Measurements from ENCODE around the gene KRT71.

KRT71 gene

DNA sequence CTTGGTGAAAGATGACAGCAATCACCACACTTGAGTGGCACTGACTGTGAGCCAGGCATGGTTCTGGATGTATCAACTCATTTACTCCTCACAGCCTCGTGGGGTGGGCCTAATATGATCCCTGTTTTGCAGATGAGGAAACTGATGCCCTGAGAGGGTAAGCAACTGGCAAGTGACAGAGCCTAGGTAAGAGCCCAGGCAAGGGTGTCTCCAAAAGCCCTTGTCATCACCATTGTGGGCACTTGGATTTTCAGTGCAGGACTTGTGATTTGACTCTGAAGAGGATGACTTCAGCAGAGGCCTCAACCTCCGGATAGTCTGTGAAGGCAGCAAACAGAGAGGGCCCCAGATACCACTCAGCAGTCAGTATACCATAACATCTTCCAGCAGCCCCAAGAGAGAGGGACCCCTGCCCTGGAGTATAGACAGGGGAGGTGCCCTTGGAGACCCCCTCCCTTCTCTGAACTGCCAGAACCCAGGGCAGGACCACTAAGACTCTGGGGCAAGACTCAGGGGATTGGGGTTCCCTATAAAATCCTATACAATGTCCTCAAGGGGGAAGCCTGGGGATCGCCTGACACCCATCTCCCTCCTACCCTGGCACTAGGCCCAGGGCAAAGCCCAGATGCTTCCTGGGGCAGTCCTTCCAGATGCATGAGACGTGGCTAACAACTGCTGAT lies 25.7 kb downstream of the KRT71 start:
- Histone ChIP-seq H3K36me3 (ENCODE audit: control insufficient read depth, insufficient read depth, low read length) (no peaks in the 10 kb centered on the region), H2AFZ (no peak overlapping the region), H3K27me3 (ENCODE audit: control insufficient read depth, insufficient read depth, low read length) (no peaks in the 10 kb centered on the region), H3K4me1 (no peaks in the 10 kb centered on the region), H3K9me3 (ENCODE audit: control insufficient read depth, low read length) (no peaks in the 10 kb centered on the region), H3K4me3 (ENCODE audit: low read depth, low read length) (no peak overlapping the region), H3K4me2 (ENCODE audit: low read length) (no peak overlapping the region), H3K9ac (no peak overlapping the region), H3K79me2 (no peaks in the 10 kb centered on the region), H3K27ac (no peak overlapping the region)
- TF ChIP-seq, protein P1, sequence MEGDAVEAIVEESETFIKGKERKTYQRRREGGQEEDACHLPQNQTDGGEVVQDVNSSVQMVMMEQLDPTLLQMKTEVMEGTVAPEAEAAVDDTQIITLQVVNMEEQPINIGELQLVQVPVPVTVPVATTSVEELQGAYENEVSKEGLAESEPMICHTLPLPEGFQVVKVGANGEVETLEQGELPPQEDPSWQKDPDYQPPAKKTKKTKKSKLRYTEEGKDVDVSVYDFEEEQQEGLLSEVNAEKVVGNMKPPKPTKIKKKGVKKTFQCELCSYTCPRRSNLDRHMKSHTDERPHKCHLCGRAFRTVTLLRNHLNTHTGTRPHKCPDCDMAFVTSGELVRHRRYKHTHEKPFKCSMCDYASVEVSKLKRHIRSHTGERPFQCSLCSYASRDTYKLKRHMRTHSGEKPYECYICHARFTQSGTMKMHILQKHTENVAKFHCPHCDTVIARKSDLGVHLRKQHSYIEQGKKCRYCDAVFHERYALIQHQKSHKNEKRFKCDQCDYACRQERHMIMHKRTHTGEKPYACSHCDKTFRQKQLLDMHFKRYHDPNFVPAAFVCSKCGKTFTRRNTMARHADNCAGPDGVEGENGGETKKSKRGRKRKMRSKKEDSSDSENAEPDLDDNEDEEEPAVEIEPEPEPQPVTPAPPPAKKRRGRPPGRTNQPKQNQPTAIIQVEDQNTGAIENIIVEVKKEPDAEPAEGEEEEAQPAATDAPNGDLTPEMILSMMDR (IDR thresholded peaks at IDR 0.05) = no peak

DNA sequence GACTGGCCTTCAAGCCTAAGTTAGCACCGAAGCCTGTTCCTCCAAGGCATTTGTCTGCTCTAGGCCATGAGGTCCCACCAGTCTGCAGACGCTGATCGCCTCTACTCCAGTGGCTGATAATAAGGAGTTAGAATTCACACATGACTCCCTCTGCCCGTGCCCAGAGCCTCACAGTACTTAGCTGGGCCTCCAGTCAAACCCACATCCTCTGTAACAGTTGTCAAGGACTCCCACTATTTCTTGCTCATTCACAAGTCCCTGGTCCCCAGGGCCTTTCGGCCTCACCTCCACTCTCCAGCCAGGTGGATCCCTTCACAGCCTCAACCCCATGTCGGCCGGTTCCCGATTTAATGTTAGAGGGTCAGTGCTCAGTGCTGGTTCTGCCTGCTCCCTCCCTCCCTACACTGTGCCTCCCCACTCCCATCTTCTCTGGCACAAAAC lies 26.4 kb downstream of the KRT71 start:
- no peak overlapping the region for H3K27ac ChIP-seq
- TF ChIP-seq, protein P1 (IDR thresholded peaks at IDR 0.05) = no peak
- no peaks in the 10 kb centered on the region for H3K4me1 ChIP-seq
- H3K79me2 ChIP-seq = no peaks in the 10 kb centered on the region
- H3K4me2 ChIP-seq (ENCODE audit: low read length) = no peak overlapping the region
- H3K9me3 ChIP-seq (ENCODE audit: control insufficient read depth, low read length) = no peaks in the 10 kb centered on the region
- no peaks in the 10 kb centered on the region for H3K27me3 ChIP-seq (ENCODE audit: control insufficient read depth, insufficient read depth, low read length)
- H3K9ac ChIP-seq = no peak overlapping the region
- no peak overlapping the region for H3K4me3 ChIP-seq (ENCODE audit: low read depth, low read length)
- no peaks in the 10 kb centered on the region for H3K36me3 ChIP-seq (ENCODE audit: control insufficient read depth, insufficient read depth, low read length)
- H2AFZ ChIP-seq = no peak overlapping the region

DNA sequence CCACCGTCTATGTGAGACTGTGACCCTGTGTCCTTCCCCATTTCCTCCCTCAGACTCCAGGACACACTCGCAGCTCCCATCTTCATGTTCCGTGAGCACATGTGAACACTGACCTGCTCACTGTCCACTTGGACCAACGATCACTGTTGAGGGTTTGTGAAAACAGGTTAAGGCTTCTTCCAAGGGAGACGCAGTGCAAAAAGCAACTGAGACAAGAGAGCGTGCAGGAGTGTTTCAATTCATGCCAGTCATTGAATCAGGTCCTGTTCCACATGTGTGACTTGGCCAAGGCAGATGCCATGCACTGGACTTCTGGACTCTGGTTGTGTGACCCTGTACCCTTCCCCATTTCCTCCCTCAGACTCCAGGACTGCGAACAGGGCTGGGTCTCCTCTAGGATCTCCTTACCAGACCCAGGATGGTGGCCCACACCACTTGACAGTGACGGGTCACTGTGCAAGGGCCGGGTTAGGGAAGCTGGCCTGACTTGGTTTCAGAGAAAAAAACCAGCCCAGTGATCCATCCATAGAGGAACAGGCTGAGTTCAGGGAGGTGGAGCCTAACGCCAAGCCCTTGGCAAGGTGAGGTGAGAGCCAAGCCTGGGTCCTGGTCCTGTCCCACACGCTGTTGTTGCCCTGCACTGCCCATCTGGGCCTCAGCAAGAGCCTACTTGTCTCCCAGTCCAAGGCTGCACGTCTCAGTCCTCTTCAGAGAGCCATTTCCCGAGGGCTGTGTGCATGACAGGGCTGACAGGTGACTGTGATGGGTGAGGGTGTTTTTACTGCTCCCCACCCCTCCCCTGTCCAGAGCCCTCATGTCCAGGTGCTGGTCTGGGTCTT lies 27.1 kb downstream of the KRT71 start:
- H2AFZ ChIP-seq = no peak overlapping the region
- H3K9ac ChIP-seq = no peak overlapping the region
- H3K27ac ChIP-seq = no peak overlapping the region
- no peaks in the 10 kb centered on the region for H3K36me3 ChIP-seq (ENCODE audit: control insufficient read depth, insufficient read depth, low read length)
- no peak overlapping the region for H3K4me3 ChIP-seq (ENCODE audit: low read depth, low read length)
- no peaks in the 10 kb centered on the region for H3K9me3 ChIP-seq (ENCODE audit: control insufficient read depth, low read length)
- no peaks in the 10 kb centered on the region for H3K27me3 ChIP-seq (ENCODE audit: control insufficient read depth, insufficient read depth, low read length)
- no peaks in the 10 kb centered on the region for H3K4me1 ChIP-seq
- no peaks in the 10 kb centered on the region for H3K79me2 ChIP-seq
- TF ChIP-seq, protein P1 (IDR thresholded peaks at IDR 0.05) = no peak
- no peak overlapping the region for H3K4me2 ChIP-seq (ENCODE audit: low read length)

DNA sequence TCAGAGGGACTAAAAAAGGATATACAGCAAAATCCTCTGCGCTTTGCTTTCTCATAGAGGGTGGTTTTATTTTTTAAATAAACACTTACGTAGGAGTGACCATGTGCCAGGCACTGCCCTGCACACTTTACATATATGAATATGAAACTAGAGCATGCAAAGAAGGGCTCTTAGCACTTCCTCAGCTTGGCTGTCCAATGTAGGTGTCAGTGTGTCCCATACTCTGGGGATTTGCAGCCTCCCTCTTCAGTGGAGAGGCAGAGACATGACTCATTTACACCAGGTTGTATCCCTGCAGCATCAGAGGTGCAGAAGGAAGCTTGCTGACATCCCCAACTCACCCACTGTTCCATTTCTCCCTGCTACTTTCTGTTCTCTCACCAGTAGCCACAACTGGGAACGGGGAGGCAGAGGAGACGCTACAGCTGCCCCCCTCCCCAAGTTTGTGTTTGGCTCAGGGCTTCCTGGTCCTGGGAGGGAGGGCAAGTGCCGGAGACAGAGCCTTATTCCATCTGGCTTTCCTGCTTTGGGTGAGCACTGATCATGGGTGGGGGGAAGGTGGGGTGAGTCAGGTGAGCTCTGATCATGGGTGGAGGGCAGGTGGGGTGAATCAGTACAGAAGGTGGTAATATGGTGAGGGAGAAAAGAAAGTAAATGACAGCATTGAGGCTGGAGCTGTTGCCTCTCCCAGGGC lies 27.9 kb downstream of the KRT71 start:
- H3K4me2 ChIP-seq (ENCODE audit: low read length) = no peak overlapping the region
- TF ChIP-seq, protein P1 (IDR thresholded peaks at IDR 0.05) = no peak
- no peak overlapping the region for H3K27ac ChIP-seq
- no peaks in the 10 kb centered on the region for H3K79me2 ChIP-seq
- no peak overlapping the region for H2AFZ ChIP-seq
- no peaks in the 10 kb centered on the region for H3K36me3 ChIP-seq (ENCODE audit: control insufficient read depth, insufficient read depth, low read length)
- no peaks in the 10 kb centered on the region for H3K9me3 ChIP-seq (ENCODE audit: control insufficient read depth, low read length)
- no peak overlapping the region for H3K9ac ChIP-seq
- H3K27me3 ChIP-seq (ENCODE audit: control insufficient read depth, insufficient read depth, low read length) = no peaks in the 10 kb centered on the region
- H3K4me1 ChIP-seq = no peaks in the 10 kb centered on the region
- H3K4me3 ChIP-seq (ENCODE audit: low read depth, low read length) = no peak overlapping the region
